ENCODE results near the gene CAMSAP1.

DNA sequence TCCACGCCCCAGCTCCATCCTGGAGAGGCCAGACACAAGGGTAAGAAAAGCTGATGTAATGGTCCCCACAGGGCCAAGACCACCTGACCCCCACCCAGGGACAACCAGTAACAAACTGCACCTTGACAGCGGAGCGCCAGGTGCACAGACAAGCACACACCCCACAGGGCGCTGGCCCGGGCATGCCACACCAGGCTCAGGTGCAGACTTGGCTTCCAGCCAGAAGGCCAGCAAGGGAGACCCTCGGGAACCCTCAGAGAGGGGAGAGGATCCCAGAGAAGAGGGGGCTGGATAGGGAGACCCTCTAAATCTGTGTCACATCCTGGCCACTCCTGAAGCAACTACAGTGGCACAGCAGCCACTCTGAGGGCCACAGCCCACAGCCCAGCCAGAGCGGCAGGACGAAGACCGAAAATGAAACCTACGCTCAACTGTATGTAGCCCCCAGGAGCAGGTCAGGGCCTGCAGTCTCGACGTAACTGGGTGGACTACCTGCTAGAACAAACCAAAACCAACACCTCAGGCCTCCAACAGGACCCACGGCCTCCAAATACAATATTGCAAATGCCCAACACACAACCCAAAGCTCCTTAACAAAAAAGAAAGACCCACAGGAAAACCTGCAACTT lies 18.5 kb downstream of the CAMSAP1 start:
- TF ChIP-seq CTCF (IDR thresholded peaks at IDR 0.05) (no peak), SIN3A (IDR thresholded peaks at IDR 0.05; ENCODE audit: borderline replicate concordance, insufficient read depth, low read depth, low read length) (no peak), POLR2AphosphoS5 (IDR thresholded peaks at IDR 0.05; ENCODE audit: low read depth, low read length) (no peak), REST (IDR thresholded peaks at IDR 0.05; ENCODE audit: insufficient read depth in 1 of 2, low read depth in 2 of 2, low read length in 1 of 2) (no peak)
